Spleen (tissue), 11 donors: Measurements from ENCODE around the gene CACNA1F. TPM values are rescaled to one million over a fixed set of nuclear protein-coding genes. Genes with fewer than 3 reads are reported as not detected.
A peak's percentile ranks its signal among the peaks of the same experiment; 100 is the strongest.

ENCODE experiments used
- DNase-seq: peaks from one replicate; pipeline ENCODE4 v3.0.0-alpha.2; 2020
- H3K27ac ChIP-seq, 8 donors: fragments of 200-600 bp; sonication (generic) in 7 of 8; 1 replicate in 4 of 8; 2 replicates in 4 of 8; pipeline versions ENCODE4 v1.5.0 to v1.8.0; 2016 to 2021; ENCODE audit warnings: inconsistent platforms in 4 of 8, mild to moderate bottlenecking in 4 of 8, moderate library complexity in 1 of 8
- H3K27me3 ChIP-seq, 7 donors: fragments of 200-600 bp; sonication (generic) in 6 of 7; replicated peaks in 1 of 7; 1 replicate in 4 of 7; 2 replicates in 3 of 7; pipeline versions ENCODE4 v1.5.0 to v1.8.0; 2016 to 2021; ENCODE audit warnings: inconsistent platforms in 3 of 7, mild to moderate bottlenecking in 1 of 7
- H3K36me3 ChIP-seq, 6 donors: fragments of 200-600 bp; sonication (generic) in 5 of 6; 1 replicate in 4 of 6; 2 replicates in 2 of 6; pipeline versions ENCODE4 v1.5.0 to v1.8.0; 2016 to 2021; ENCODE audit warnings: inconsistent platforms in 2 of 6
- H3K4me1 ChIP-seq, 6 donors: fragments of 200-600 bp; sonication (generic) in 5 of 6; 1 replicate in 3 of 6; 2 replicates in 3 of 6; pipeline versions ENCODE4 v1.5.0 to v1.8.0; 2016 to 2021; ENCODE audit warnings: inconsistent platforms in 3 of 6
- H3K4me3 ChIP-seq, 8 donors: fragments of 200-600 bp; sonication (generic) in 7 of 8; 1 replicate in 4 of 8; 2 replicates in 4 of 8; pipeline versions ENCODE4 v1.5.0 to v1.8.0; 2016 to 2021; ENCODE audit warnings: inconsistent platforms in 4 of 8, mild to moderate bottlenecking in 4 of 8, moderate library complexity in 2 of 8
- H3K9me3 ChIP-seq, 8 donors: fragments of 200-600 bp; sonication (generic) in 7 of 8; 1 replicate in 4 of 8; 2 replicates in 4 of 8; pipeline versions ENCODE4 v1.5.0 to v1.8.0; 2016 to 2021; ENCODE audit warnings: inconsistent platforms in 4 of 8
- POLR2A ChIP-seq, 3 donors: fragments of 450-650 bp; IDR thresholded peaks; one replicate each; pipeline ENCODE4 v1.5.1; 2017; ENCODE audit warnings: antibody characterized with exemption in 3 of 3, mild to moderate bottlenecking in 1 of 3
- POLR2AphosphoS5 ChIP-seq, 3 donors: sonication (generic); formaldehyde crosslinking; IDR thresholded peaks; one replicate each; pipeline ENCODE4 v1.5.1; 2017; ENCODE audit warnings: antibody characterized with exemption in 3 of 3
- WGBS, 5 donors: extraction: QIAGEN DNeasy Blood & Tissue Kit in 3 of 5; methylation state at CpG; one replicate each; pipeline versions ENCODE4 v1.1.5 to v1.1.7; 2013 to 2018; 5-methylcytosine and 5-hydroxymethylcytosine counted together
- intact Hi-C: fragments of 100-400 bp; cut with DNase I; formaldehyde crosslinking; loops from one replicate; pipeline ENCODE4 v1.15.0; 2023; ENCODE audit warnings: low total_unique reads
- polyA plus RNA-seq, 3 donors: library from polyadenylated mRNA; stranded (reverse); fragments of 200-250 nt; gene quantifications; one replicate each; pipeline ENCODE4 v1.2.1, GENCODE V29; 2013
- total RNA-seq, 7 donors: library from RNA; depleted of rRNA in 3 of 7; stranded (reverse); fragments of >200 nt in 3 of 7; fragmentation: NEBNext Ultra II Directional in 4 of 7; extraction: Animal tissue kit (Norgen Biotek cat#: 25700) in 4 of 7; gene quantifications; one replicate each; pipeline versions ENCODE4 v1.1.0 to v1.2.1, GENCODE V29; 2016 to 2021
- TF ChIP-seq, protein P1 (sequence below), 11 experiments: fragments of 200-600 bp in 7 of 11; fragments of 450-650 bp in 4 of 11; sonication (generic) in 4 of 11; IDR thresholded peaks in 8 of 11; conservative IDR thresholded peaks in 3 of 11; 1 replicate in 7 of 11; 2 replicates in 4 of 11; pipeline versions ENCODE4 v1.4.0 to v1.8.0; 2016 to 2021; ENCODE audit warnings: antibody characterized with exemption in 11 of 11, inconsistent platforms in 4 of 11, mild to moderate bottlenecking in 1 of 11
- donor health status: healthy with polysubstance abuse.
- donor health status: DM: no; HTN: no; CAD: no; lungs with moderate emphysema.
- donor health status: DM: no; HTN: no; CAD: no.
- donor health status: Bipolar disorder and iron deficiency.
- donor health status: healthy.
- donor health status: DM: no; HTN: no; CAD: no.
- donor health status: DM: yes; HTN: yes; CAD: no.

The CACNA1F gene
- total and polyA plus RNA-seq, 10 donors: 0.55 to 2.9 (median 0.91) TPM

DNA sequence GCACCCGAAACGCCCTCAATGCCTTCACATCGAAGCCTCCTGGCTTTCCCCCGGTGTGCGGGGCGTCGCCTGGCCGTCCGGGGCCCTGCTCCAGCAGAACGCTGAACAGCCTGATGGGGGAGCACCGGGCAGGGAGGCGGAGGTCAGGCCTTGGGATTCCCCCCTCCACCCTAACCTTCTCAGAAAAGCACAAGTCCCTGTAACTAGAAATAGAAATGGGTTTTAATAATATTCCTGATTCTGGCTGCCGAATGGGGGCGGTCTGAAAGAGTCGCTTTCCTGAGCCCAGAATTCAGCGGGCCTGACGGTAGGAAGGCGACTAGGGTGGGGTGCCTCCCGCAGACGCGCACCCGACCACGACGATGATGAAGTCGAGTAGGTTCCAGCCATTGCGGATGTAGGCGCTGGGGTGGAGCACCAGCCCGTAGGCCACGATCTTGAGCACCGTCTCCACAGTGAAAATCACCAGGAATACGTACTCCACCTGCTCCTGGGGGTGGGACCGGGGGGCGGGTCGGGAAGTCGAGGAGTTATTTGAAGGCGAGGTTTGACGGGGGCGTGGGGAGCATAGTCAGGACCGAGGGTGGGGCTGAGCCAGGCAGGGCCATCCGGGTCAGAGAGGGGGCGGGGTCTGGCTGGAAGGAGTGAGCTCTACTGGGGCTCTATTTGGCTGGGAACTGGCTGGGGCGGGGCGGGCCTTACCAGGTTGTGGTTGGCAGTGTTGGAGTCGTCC lies 2.5 kb downstream of the CACNA1F start:
- peak overlapping the region in 7 of 8 donors; percentile 39 to 87 (median 79) for H3K27ac ChIP-seq
- peaks cover 0 to 21% (median 0%) of the 10 kb centered on the region in 6 donors for H3K4me1 ChIP-seq
- intact Hi-C loops: no loop called here
- peak overlapping the region in 7 of 8 donors; percentile 10 to 68 (median 33) for H3K4me3 ChIP-seq
- H3K27me3 ChIP-seq: no peaks in the 10 kb centered on the region
- no peaks in the 10 kb centered on the region for H3K36me3 ChIP-seq
- no peaks in the 10 kb centered on the region for H3K9me3 ChIP-seq
- peak in 2 of 3 donors; percentile 29 to 66 for TF ChIP-seq POLR2AphosphoS5 (IDR thresholded peaks at IDR 0.05)
- TF ChIP-seq, protein P1, sequence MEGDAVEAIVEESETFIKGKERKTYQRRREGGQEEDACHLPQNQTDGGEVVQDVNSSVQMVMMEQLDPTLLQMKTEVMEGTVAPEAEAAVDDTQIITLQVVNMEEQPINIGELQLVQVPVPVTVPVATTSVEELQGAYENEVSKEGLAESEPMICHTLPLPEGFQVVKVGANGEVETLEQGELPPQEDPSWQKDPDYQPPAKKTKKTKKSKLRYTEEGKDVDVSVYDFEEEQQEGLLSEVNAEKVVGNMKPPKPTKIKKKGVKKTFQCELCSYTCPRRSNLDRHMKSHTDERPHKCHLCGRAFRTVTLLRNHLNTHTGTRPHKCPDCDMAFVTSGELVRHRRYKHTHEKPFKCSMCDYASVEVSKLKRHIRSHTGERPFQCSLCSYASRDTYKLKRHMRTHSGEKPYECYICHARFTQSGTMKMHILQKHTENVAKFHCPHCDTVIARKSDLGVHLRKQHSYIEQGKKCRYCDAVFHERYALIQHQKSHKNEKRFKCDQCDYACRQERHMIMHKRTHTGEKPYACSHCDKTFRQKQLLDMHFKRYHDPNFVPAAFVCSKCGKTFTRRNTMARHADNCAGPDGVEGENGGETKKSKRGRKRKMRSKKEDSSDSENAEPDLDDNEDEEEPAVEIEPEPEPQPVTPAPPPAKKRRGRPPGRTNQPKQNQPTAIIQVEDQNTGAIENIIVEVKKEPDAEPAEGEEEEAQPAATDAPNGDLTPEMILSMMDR (IDR thresholded peaks at IDR 0.05 in 8 of 11, conservative IDR thresholded peaks at IDR 0.05 in 3 of 11): peak in 2 of 11 experiments; percentile 27 to 30
- TF ChIP-seq POLR2A (IDR thresholded peaks at IDR 0.05): no peak
- WGBS, 5 donors: 0 to 70% (median 5%) methylated on average over 23 to 44 of the region's 44 CpGs
- peak; percentile 92 for DNase-seq

- Histone ChIP-seq H3K27ac (no peak overlapping the region), H3K36me3 (no peaks in the 10 kb centered on the region), H3K27me3 (no peaks in the 10 kb centered on the region), H3K4me3 (no peak overlapping the region), H3K9me3 (no peaks in the 10 kb centered on the region), H3K4me1 (peaks cover 0 to 14% (median 0%) of the 10 kb centered on the region in 6 donors)
- DNase-seq: no peak
- TF ChIP-seq, protein P1 (IDR thresholded peaks at IDR 0.05 in 8 of 11, conservative IDR thresholded peaks at IDR 0.05 in 3 of 11): no peak
- TF ChIP-seq POLR2A (IDR thresholded peaks at IDR 0.05): no peak
- TF ChIP-seq POLR2AphosphoS5 (IDR thresholded peaks at IDR 0.05): no peak
- intact Hi-C loops: no loop called here
- 89 to 96% (median 91%) methylated on average over 9 to 17 of the region's 17 CpGs for WGBS, 5 donors
These were observed 5.0 kb downstream of the CACNA1F start for GRCh38 chrX:49228185-49228584.

DNA sequence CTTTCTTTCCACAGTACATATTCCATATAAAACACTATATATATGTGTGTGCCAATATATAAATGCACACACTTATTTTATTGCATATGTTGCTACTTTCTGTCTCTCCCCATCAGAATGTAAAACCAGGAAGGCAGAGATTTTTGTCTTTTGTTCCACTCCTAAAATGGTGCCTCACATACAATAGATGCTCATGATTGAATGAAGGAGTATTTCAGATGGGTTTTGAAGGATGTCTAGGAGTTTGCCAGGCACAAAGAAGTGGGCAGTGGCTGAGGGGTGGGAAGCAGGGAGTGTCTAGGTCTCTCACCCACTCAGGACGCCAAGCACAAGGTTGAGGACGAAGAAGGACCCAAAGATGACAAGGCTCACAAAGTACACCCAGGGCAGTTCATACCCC lies 5.4 kb downstream of the CACNA1F start:
- TF ChIP-seq, protein P1 (IDR thresholded peaks at IDR 0.05 in 8 of 11, conservative IDR thresholded peaks at IDR 0.05 in 3 of 11): no peak
- TF ChIP-seq POLR2A (IDR thresholded peaks at IDR 0.05) (no peak), POLR2AphosphoS5 (IDR thresholded peaks at IDR 0.05) (no peak)
- no peak overlapping the region for H3K4me3 ChIP-seq
- peaks cover 0 to 14% (median 0%) of the 10 kb centered on the region in 6 donors for H3K4me1 ChIP-seq
- H3K36me3 ChIP-seq: no peaks in the 10 kb centered on the region
- WGBS, 5 donors: 68 to 100% (median 86%) methylated on average over 2 of the region's 2 CpGs
- intact Hi-C loops: no loop called here
- no peak overlapping the region for H3K27ac ChIP-seq
- no peak for DNase-seq
- no peaks in the 10 kb centered on the region for H3K9me3 ChIP-seq
- H3K27me3 ChIP-seq: no peaks in the 10 kb centered on the region

DNA sequence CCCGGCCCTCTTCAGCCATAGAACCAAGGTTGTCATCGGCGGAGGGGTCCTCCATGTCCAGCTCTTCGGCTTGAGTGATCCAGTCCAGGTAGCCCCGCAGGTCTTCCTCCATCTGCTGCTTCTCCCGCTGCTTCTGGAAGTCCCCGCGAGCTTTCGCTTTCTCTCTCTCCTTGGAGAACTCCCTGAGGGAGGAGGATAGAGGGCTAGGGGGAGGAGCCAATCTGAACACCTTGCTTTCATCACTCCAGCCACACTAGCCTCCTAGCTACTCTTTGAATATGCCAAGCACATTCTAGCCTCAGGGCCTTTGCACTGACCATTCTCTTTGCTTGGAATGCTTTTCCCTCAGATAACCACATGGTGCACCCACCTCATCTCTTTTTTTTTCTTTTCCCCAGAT lies 6.2 kb downstream of the CACNA1F start:
- WGBS, 5 donors: 89 to 100% (median 93%) methylated on average over 3 to 9 of the region's 9 CpGs
- H3K27me3 ChIP-seq: no peaks in the 10 kb centered on the region
- H3K36me3 ChIP-seq: no peaks in the 10 kb centered on the region
- TF ChIP-seq, protein P1 (IDR thresholded peaks at IDR 0.05 in 8 of 11, conservative IDR thresholded peaks at IDR 0.05 in 3 of 11): no peak
- TF ChIP-seq POLR2A (IDR thresholded peaks at IDR 0.05): no peak
- TF ChIP-seq POLR2AphosphoS5 (IDR thresholded peaks at IDR 0.05): no peak
- H3K9me3 ChIP-seq: no peaks in the 10 kb centered on the region
- intact Hi-C loops: no loop called here
- peaks cover 0 to 14% (median 0%) of the 10 kb centered on the region in 6 donors for H3K4me1 ChIP-seq
- no peak overlapping the region for H3K27ac ChIP-seq
- DNase-seq: no peak
- H3K4me3 ChIP-seq: no peak overlapping the region
